Superior temporal gyrus (tissue), 1 donor: ENCODE results near the gene RCAN3.
"Not testable (repeated sequence)": the region's sequence is repeated elsewhere in the genome, so short reads cannot be mapped to it uniquely, and the experiment has no call there.

Experiments
- DNase-seq: peaks from one replicate; pipeline ENCODE4 v3.0.0-alpha.2; 2016; ENCODE audit errors: extremely low spot score

RCAN3 gene

GRCh38 chr1:24502709-24503058 is at the start of gene RCAN3:
Gene RCAN3, plus strand, starts transcription at chr1:24502836. Its CDS starts 11,537 bp downstream, at chr1:24514373.
- peak; percentile 73 for DNase-seq

- DNase-seq: no peak
Observed at GRCh38 chr1:24452922-24453485, 49.6 kb upstream of the RCAN3 start.

- DNase-seq: no peak
Observed at GRCh38 chr1:24454673-24455072, 48.0 kb upstream of the RCAN3 start.

- DNase-seq: no peak
Observed at GRCh38 chr1:24455272-24455671, 47.4 kb upstream of the RCAN3 start.

- no peak for DNase-seq
Observed at GRCh38 chr1:24457866-24458265, 44.8 kb upstream of the RCAN3 start.

GRCh38 chr1:24459551-24460266 is 42.9 kb upstream of the RCAN3 start:
- no peak for DNase-seq

- not testable (repeated sequence) for DNase-seq
Observed at GRCh38 chr1:24462128-24462527, 40.5 kb upstream of the RCAN3 start.

- DNase-seq: peak; percentile 36
Observed at GRCh38 chr1:24463776-24464735, 38.6 kb upstream of the RCAN3 start.

- DNase-seq: no peak
Observed at GRCh38 chr1:24465099-24465498, 37.5 kb upstream of the RCAN3 start.

- no peak for DNase-seq
Observed at GRCh38 chr1:24465638-24466037, 37.0 kb upstream of the RCAN3 start.

- peak; percentile 59 for DNase-seq
Observed at GRCh38 chr1:24468685-24469316, 33.8 kb upstream of the RCAN3 start.

- DNase-seq: no peak
Observed at GRCh38 chr1:24470592-24470991, 32.0 kb upstream of the RCAN3 start.

- no peak for DNase-seq
Observed at GRCh38 chr1:24472527-24473251, 29.9 kb upstream of the RCAN3 start.

- no peak for DNase-seq
Observed at GRCh38 chr1:24474193-24474592, 28.4 kb upstream of the RCAN3 start.

GRCh38 chr1:24475700-24476099 is 26.9 kb upstream of the RCAN3 start:
- no peak for DNase-seq

GRCh38 chr1:24476571-24476970 is 26.1 kb upstream of the RCAN3 start:
- no peak for DNase-seq

GRCh38 chr1:24477309-24477708 is 25.3 kb upstream of the RCAN3 start:
- DNase-seq: no peak

- no peak for DNase-seq
Observed at GRCh38 chr1:24481101-24481500, 21.5 kb upstream of the RCAN3 start.

GRCh38 chr1:24481843-24482610 is 20.6 kb upstream of the RCAN3 start:
- no peak for DNase-seq

- DNase-seq: no peak
Observed at GRCh38 chr1:24483441-24483840, 19.2 kb upstream of the RCAN3 start.

GRCh38 chr1:24484199-24484598 is 18.4 kb upstream of the RCAN3 start:
- DNase-seq: no peak
